Ishikawa (cell line): ENCODE measurements around the gene B4GALNT4.

Source experiments
- EGR1 ChIP-seq: IDR thresholded peaks from 2 replicates; pipeline ENCODE4 v1.6.1; 2012
- NFIC ChIP-seq: IDR thresholded peaks from 2 replicates; pipeline ENCODE4 v1.6.1; 2012
- TCF12 ChIP-seq: IDR thresholded peaks from 2 replicates; pipeline ENCODE4 v1.6.1; 2012; ENCODE audit warnings: low read depth
- ZBTB7A ChIP-seq: IDR thresholded peaks from 2 replicates; pipeline ENCODE4 v1.6.1; 2012; ENCODE audit warnings: low read depth
- TF ChIP-seq, protein P1 (sequence below): IDR thresholded peaks from 2 replicates; pipeline ENCODE4 v1.6.1; 2012
- TF ChIP-seq, protein P2 (sequence below): IDR thresholded peaks from 2 replicates; pipeline ENCODE4 v1.6.1; 2012

DNA sequence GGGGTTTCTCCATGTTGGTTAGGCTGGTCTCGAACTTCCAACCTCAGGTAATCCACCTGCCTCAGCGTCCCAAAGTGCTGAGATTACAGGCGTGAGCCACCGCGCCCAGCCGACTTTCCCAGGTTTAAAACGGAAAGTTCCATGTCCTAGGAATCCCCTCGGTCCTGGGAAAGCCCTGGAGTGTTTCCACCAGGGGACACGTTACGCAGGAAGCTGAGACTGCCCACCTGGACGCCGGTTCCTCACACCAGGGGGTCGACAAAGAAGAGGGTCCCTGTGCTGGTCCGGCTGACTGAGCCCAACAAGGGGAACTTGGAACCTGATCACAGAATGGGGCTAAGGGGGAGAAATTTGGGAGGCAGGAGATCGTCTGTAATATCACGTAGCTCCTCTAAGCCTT is 3.5 kb upstream of the B4GALNT4 start:
- TF ChIP-seq, protein P1, sequence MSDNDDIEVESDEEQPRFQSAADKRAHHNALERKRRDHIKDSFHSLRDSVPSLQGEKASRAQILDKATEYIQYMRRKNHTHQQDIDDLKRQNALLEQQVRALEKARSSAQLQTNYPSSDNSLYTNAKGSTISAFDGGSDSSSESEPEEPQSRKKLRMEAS, result no peak
- TF ChIP-seq TCF12, result no peak
- no peak for TF ChIP-seq ZBTB7A
- TF ChIP-seq NFIC, result no peak
- no peak for TF ChIP-seq EGR1
- TF ChIP-seq, protein P2, sequence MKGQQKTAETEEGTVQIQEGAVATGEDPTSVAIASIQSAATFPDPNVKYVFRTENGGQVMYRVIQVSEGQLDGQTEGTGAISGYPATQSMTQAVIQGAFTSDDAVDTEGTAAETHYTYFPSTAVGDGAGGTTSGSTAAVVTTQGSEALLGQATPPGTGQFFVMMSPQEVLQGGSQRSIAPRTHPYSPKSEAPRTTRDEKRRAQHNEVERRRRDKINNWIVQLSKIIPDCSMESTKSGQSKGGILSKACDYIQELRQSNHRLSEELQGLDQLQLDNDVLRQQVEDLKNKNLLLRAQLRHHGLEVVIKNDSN, result no peak
